Sigmoid colon (tissue), 7 donors: ENCODE data around the gene BMP10. TPM values are rescaled to one million over a fixed set of nuclear protein-coding genes. Genes with fewer than 3 reads are reported as not detected.

Experiments used
- DNase-seq: peaks from one replicate; pipeline ENCODE4 v3.0.0-alpha.2; 2019
- H3K27ac ChIP-seq, 4 donors: fragments of 200-600 bp; sonication (generic); one replicate each; pipeline ENCODE4 v1.5.1; 2016 to 2019; ENCODE audit warnings: mild to moderate bottlenecking in 1 of 4
- H3K27me3 ChIP-seq, 3 donors: fragments of 200-600 bp; sonication (generic); one replicate each; pipeline ENCODE4 v1.5.1; 2019; ENCODE audit warnings: mild to moderate bottlenecking in 1 of 3
- H3K36me3 ChIP-seq, 4 donors: fragments of 200-600 bp; sonication (generic); one replicate each; pipeline ENCODE4 v1.5.1; 2016 to 2019
- H3K4me1 ChIP-seq, 4 donors: fragments of 200-600 bp; sonication (generic); one replicate each; pipeline ENCODE4 v1.5.1; 2017 to 2019
- H3K4me3 ChIP-seq, 4 donors: fragments of 200-600 bp; sonication (generic); one replicate each; pipeline ENCODE4 v1.5.1; 2017 to 2019; ENCODE audit warnings: mild to moderate bottlenecking in 2 of 4, moderate library complexity in 1 of 4
- H3K9me3 ChIP-seq, 4 donors: fragments of 200-600 bp in 3 of 4; sonication (generic) in 3 of 4; one replicate each; pipeline versions ENCODE4 v1.5.1 to v1.6.1; 2013 to 2019
- CTCF ChIP-seq, 4 experiments: fragments of 450-650 bp in 3 of 4; fragments of 200-600 bp in 1 of 4; IDR thresholded peaks; one replicate each; pipeline ENCODE4 v1.5.1; 2016 to 2019; ENCODE audit warnings: antibody characterized with exemption in 4 of 4, mild to moderate bottlenecking in 3 of 4, moderate library complexity in 2 of 4
- EP300 ChIP-seq, 4 donors: sonication (generic); formaldehyde crosslinking; IDR thresholded peaks; one replicate each; pipeline ENCODE4 v1.6.1; 2017; ENCODE audit warnings: antibody characterized with exemption in 4 of 4
- POLR2A ChIP-seq, 2 donors: fragments of 450-650 bp; IDR thresholded peaks; one replicate each; pipeline ENCODE4 v1.6.1; 2016; ENCODE audit warnings: antibody characterized with exemption in 2 of 2, mild to moderate bottlenecking in 2 of 2, moderate library complexity in 2 of 2
- POLR2AphosphoS5 ChIP-seq, 4 donors: sonication (generic); formaldehyde crosslinking; IDR thresholded peaks; one replicate each; pipeline ENCODE4 v1.6.1; 2017; ENCODE audit warnings: antibody characterized with exemption in 4 of 4
- WGBS, 2 donors: extraction: QIAGEN DNeasy Blood & Tissue Kit; methylation state at CpG; one replicate each; pipeline ENCODE4 v1.1.7; 2013; 5-methylcytosine and 5-hydroxymethylcytosine counted together
- intact Hi-C: fragments of 100-400 bp; cut with DNase I; formaldehyde crosslinking; loops from one replicate; pipeline ENCODE4 v1.15.1; 2023
- polyA plus RNA-seq, 3 donors: library from polyadenylated mRNA; stranded (reverse); fragments of 200-250 nt; gene quantifications; one replicate each; pipeline ENCODE4 v1.2.3, GENCODE V29; 2013
- total RNA-seq, 4 donors: library from RNA; depleted of rRNA; stranded (reverse); fragments of >200 nt; gene quantifications; one replicate each; pipeline ENCODE4 v1.1.0, GENCODE V29; 2016
- donor health status: healthy with polysubstance abuse.
- donor health status: Bipolar disorder and iron deficiency.
- donor health status: healthy.

BMP10 gene
- total and polyA plus RNA-seq, 7 donors, result not detected

GRCh38 chr2:68907232-68907919 is 36.2 kb upstream of the BMP10 start:
- intact Hi-C loops, result loop anchor here (5.0 kb wide), 1 partner anchor 445 kb away; no protein-coding TSS in a partner anchor
- H3K36me3 ChIP-seq, result no peaks in the 10 kb centered on the region

GRCh38 chr2:68906716-68907115 is 35.5 kb upstream of the BMP10 start:
- Histone ChIP-seq H3K36me3 (no peaks in the 10 kb centered on the region), H3K27me3 (no peaks in the 10 kb centered on the region), H3K4me1 (peaks cover 0 to 19% (median 11%) of the 10 kb centered on the region in 4 donors), H3K27ac (no peak overlapping the region), H3K4me3 (no peak overlapping the region), H3K9me3 (peaks cover 0 to under 1% (median 0%) of the 10 kb centered on the region in 4 donors)
- TF ChIP-seq EP300 (IDR thresholded peaks at IDR 0.05) (no peak), CTCF (IDR thresholded peaks at IDR 0.05) (no peak), POLR2A (IDR thresholded peaks at IDR 0.05) (no peak), POLR2AphosphoS5 (IDR thresholded peaks at IDR 0.05) (no peak)
- intact Hi-C loops, result loop anchor here (5.0 kb wide), 1 partner anchor 444 kb away; no protein-coding TSS in a partner anchor
- WGBS, 2 donors, result 78 to 87% methylated on average over 3 of the region's 3 CpGs
- no peak for DNase-seq

More at GRCh38 chr2:68907232-68907919, 36.2 kb upstream of the BMP10 start:
- no peak for DNase-seq
- 93 to 96% methylated on average over 5 of the region's 5 CpGs for WGBS, 2 donors
- H3K4me3 ChIP-seq, result no peak overlapping the region
- H3K9me3 ChIP-seq, result no peaks in the 10 kb centered on the region
- H3K4me1 ChIP-seq, result peaks cover 0 to 19% (median 11%) of the 10 kb centered on the region in 4 donors
- no peaks in the 10 kb centered on the region for H3K27me3 ChIP-seq
- TF ChIP-seq EP300 (IDR thresholded peaks at IDR 0.05), result no peak
- no peak for TF ChIP-seq CTCF (IDR thresholded peaks at IDR 0.05)
- no peak for TF ChIP-seq POLR2A (IDR thresholded peaks at IDR 0.05)
- TF ChIP-seq POLR2AphosphoS5 (IDR thresholded peaks at IDR 0.05), result no peak
- H3K27ac ChIP-seq, result no peak overlapping the region

- Histone ChIP-seq H3K27ac (no peak overlapping the region), H3K4me1 (peaks cover 0 to 19% (median 11%) of the 10 kb centered on the region in 4 donors), H3K27me3 (no peaks in the 10 kb centered on the region), H3K9me3 (peaks cover 2 to 6% (median 4%) of the 10 kb centered on the region in 4 donors), H3K36me3 (no peaks in the 10 kb centered on the region), H3K4me3 (no peak overlapping the region)
- DNase-seq, result no peak
- TF ChIP-seq CTCF (IDR thresholded peaks at IDR 0.05), result no peak
- TF ChIP-seq EP300 (IDR thresholded peaks at IDR 0.05), result no peak
- TF ChIP-seq POLR2AphosphoS5 (IDR thresholded peaks at IDR 0.05), result no peak
- TF ChIP-seq POLR2A (IDR thresholded peaks at IDR 0.05), result no peak
- WGBS, 2 donors, result 92 to 94% methylated on average over 2 of the region's 2 CpGs
- intact Hi-C loops, result loop anchor here (5.0 kb wide), 1 partner anchor 443 kb away; no protein-coding TSS in a partner anchor
These were observed 33.9 kb upstream of the BMP10 start for GRCh38 chr2:68905116-68905515.

- no peak for TF ChIP-seq CTCF (IDR thresholded peaks at IDR 0.05)
- TF ChIP-seq EP300 (IDR thresholded peaks at IDR 0.05), result no peak
- TF ChIP-seq POLR2AphosphoS5 (IDR thresholded peaks at IDR 0.05), result no peak
- TF ChIP-seq POLR2A (IDR thresholded peaks at IDR 0.05), result no peak
- no peaks in the 10 kb centered on the region for H3K27me3 ChIP-seq
- no peak for DNase-seq
- no peak overlapping the region for H3K4me3 ChIP-seq
- peaks cover 2 to 6% (median 4%) of the 10 kb centered on the region in 4 donors for H3K9me3 ChIP-seq
- intact Hi-C loops, result no loop called here
- no peaks in the 10 kb centered on the region for H3K36me3 ChIP-seq
- WGBS, 2 donors, result 93 to 95% methylated on average over 1 of the region's 1 CpG
- no peak overlapping the region for H3K27ac ChIP-seq
- H3K4me1 ChIP-seq, result no peaks in the 10 kb centered on the region
These were observed 30.4 kb upstream of the BMP10 start for GRCh38 chr2:68901561-68901960.
